Fibroblast of skin of back (primary cell): ENCODE results near the gene CCDC24. TPM values are rescaled to one million over a fixed set of nuclear protein-coding genes. Genes with fewer than 3 reads are reported as not detected.

Source experiments
- DNase-seq: peaks from one replicate; pipeline ENCODE4 v3.0.0-alpha.2; 2013
- polyA plus RNA-seq, 2 experiments: library from polyadenylated mRNA; unstranded; fragments of 120-200 nt; gene quantifications; one replicate each; pipeline ENCODE4 v1.2.1, GENCODE V29; 2013; ENCODE audit not compliant: insufficient read length in 2 of 2

Gene CCDC24
- polyA plus RNA-seq (2013, experiment 1 of 2; ENCODE audit: insufficient read length) = 4.1 TPM
- polyA plus RNA-seq (2013, experiment 2 of 2; ENCODE audit: insufficient read length) = 4.3 TPM

DNA sequence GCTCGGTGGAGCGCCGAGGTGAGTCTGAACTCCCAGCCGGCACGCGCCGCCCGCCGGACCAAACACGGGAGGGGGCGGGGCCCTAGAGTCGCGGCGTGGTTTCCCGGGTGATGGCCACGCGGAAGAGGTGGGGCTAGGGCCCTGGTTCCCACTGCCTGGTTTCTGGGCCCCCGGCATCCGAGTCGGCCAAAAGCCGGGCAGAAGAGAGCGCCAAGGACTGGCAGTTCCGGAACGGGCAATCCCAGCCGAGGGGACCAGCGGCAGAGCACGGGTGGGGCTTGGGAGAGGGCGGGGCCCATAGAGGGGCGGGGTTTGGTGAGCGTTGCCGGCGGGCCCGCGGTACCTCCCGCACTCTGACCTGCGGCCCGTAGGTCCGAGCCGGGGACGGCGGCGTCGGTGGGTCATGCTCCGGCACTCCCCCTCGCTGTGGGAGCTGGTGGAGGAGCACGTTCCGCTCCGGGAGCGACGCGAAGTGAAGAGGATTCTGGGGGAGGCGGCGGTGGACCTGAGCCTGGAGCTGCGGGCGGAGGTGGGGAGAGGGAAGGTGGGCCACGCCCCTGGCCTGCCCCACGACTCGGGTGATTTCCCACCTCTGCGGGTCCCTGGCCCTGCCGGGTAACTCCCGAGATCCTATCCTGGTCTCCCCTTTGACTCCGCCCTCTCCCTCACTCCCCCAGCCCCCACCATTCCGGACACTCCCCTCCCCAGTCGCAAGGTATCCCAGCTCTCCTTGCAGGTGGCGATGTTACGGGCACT is at the start of gene CCDC24:
Gene CCDC24 (plus strand): TSS at position 124 of the 756 bp plus-strand sequence. CDS start 280 bp downstream, at position 404.
- DNase-seq = peak; percentile 86

DNA sequence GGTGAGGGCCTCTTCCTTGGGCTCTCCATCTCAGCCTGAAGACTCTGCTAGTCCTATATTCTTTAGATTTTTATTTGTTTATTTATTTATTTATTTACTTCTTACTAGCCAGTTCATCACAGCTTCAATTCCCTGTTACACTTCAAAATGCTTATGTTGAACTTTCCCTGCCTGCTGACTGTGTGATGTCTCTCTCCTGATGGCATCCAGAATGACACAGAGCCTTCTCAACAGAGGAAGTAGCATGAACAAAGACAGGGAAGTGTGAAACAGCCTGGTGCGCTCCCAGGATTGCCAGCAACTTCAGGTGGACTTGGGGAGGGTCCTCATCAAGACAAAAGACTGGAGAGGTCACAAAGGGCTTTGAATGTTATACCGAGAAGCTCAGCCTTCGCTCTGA is 49.0 kb upstream of the CCDC24 start:
- no peak for DNase-seq

DNA sequence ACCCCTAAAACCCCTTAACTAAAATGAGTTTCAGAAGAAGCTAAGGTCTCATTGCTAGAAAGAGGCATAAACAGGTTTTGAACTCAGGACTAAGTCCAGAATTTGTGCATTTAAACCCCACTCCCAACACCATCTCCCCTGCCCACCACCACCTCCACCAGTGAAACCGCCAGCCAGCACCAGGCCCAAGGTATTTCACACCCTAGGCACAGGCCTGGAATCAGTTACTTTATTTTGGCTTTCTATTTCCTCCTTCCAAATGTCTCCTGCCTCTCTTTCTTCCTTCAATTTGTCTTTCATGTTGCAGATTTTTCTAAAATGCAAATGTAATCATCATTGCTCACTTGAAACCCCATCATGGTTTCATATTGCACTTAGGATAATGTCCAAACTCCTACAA is 46.5 kb upstream of the CCDC24 start:
- DNase-seq = no peak

DNA sequence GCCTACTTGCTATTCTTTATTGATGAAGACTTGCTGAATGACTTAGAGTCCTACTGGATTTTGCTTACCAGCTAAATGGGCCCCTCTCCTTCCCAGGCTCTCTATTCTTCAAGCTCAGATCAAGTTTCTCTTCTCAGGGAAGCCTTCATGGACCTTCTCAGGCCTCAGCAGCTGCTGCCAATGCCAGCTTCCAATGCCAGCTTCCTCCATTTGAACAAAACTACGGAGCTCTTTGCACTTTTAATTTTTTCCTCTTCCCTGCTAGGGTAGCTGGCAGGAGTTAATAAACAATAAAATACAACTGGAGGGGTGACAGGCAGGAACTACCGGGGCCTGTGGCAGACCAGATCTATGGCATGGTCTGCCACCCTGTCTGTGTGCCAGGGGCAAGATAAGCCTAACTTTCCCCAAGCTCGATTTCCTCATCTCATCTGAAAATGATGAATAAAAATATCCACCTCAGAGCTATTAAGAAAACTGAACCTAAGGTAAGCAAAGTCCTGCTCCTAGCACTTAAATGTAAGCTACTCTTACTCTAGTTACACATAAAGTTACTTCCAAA is 45.6 kb upstream of the CCDC24 start:
- no peak for DNase-seq

DNA sequence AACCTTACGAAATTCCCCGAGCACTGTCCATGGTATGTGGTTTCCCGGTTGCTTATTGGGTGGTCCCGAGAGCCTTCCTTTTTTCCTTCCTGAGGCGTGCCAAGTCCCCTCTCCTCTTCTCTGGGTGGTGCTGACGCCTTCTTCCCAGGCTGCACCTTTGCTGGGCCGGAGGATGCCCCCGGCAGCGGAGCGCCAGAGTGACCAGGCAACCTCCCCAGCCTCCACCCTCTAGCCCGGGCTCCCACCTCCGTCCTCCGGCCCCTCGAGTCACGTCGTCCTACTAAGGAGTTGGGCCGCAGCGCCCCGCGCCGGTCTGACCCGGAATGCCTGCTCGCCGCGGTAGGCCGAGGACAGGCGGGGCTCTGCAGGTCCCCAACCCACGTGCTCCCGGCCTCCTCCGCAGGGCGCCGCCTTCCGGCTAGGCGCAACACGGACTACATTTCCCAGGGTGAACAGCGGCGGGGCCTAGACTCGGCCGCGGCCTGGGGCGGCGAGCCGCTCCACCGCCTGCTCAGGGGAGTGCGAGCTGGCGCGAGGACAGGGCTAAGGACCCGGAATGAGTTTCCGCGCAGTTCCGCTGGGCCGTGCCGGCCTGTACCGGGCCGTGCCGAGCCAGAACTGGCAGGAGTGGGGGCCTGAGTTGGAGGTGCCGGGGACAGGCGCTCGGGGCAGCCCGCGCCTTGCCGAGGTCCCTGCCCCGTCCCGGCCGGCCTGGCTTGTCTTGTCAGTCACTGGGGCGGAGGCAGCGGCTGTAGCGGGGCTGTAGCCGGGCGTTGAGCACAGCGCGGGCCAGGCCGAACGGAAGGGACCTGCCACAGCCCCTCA is 45.0 kb upstream of the CCDC24 start, which contains the start of gene IPO13:
Gene IPO13 (plus strand): TSS at position 715 of the 825 bp plus-strand sequence. CDS start 651 bp downstream, outside the sequence.
- DNase-seq = peak; percentile 94

DNA sequence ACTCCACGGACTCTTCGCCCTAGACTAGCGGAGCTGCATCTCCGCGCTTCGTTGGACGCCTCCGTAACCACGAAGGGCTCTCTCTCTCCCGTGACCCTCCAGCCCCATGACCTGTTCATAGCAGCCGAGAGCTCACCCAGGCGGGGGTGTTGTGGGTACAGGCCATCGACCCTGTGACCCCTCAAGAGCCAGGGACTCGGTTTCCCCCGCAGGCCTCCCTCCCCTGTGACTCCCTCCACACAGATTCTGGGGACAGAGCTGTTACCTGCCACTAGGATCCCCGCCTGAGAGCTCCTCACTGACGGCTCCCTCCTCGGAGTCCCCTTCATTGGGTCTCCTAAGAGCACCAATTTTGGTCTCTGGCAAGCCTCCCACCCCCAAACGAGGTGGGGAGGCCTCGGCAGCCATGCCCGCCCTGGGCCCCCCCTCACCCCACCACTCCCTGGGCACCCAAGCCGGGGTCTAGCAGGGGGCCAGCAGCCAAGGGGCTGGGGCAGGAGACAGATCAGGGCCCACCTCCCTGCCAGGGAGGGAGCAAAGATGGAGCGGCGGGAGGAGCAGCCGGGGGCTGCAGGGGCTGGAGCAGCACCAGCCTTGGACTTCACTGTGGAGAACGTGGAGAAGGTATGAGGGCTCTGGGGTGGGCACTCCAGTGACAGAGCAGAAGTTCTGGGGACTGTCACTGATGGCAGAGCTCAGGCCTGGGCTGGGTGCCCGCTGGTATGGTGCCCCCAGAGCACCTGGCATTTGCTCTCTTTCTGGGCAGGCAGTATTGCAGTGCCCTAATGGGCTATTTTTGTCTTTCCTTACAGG is 44.1 kb upstream of the CCDC24 start:
- DNase-seq = no peak

DNA sequence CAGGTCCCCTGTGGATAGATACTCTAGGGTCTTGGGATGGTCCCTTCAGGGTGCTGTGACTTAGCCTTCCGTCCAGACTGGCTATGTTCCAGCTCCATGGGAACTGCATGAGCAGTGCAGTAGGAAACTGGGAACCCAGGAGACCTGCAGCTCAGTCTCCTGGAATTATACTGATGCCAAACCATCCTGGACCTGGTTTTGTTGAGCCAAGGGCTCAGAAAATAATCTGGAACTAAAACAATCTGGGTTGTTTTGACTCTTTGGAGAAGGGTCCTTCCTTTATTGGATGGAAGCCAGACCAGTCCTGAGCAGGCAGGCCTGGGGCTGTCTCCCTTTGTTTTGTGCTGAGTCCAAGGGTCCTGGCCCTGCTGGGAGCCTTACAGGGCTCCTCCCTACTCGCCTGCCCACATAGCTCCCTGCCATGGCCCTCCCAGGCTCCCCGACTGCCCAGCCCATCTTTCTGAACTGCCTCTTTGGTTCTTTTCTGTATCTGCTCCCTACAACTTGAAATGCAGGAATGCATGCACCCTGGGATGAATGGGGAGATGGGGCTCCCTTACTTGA is 43.4 kb upstream of the CCDC24 start:
- no peak for DNase-seq

DNA sequence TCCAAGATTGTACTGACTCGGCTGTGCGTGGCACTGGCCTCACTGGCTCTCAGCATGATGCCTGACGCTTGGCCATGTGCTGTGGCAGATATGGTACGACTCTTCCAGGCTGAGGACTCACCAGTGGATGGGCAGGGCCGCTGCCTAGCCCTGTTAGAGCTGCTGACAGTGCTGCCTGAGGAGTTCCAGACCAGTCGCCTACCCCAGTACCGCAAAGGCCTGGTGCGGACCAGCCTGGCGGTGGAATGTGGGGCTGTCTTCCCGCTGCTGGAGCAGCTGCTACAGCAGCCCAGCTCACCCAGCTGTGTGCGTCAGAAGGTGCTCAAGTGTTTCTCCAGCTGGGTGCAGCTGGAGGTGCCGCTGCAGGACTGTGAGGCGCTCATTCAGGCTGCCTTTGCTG is 41.7 kb upstream of the CCDC24 start:
- no peak for DNase-seq

DNA sequence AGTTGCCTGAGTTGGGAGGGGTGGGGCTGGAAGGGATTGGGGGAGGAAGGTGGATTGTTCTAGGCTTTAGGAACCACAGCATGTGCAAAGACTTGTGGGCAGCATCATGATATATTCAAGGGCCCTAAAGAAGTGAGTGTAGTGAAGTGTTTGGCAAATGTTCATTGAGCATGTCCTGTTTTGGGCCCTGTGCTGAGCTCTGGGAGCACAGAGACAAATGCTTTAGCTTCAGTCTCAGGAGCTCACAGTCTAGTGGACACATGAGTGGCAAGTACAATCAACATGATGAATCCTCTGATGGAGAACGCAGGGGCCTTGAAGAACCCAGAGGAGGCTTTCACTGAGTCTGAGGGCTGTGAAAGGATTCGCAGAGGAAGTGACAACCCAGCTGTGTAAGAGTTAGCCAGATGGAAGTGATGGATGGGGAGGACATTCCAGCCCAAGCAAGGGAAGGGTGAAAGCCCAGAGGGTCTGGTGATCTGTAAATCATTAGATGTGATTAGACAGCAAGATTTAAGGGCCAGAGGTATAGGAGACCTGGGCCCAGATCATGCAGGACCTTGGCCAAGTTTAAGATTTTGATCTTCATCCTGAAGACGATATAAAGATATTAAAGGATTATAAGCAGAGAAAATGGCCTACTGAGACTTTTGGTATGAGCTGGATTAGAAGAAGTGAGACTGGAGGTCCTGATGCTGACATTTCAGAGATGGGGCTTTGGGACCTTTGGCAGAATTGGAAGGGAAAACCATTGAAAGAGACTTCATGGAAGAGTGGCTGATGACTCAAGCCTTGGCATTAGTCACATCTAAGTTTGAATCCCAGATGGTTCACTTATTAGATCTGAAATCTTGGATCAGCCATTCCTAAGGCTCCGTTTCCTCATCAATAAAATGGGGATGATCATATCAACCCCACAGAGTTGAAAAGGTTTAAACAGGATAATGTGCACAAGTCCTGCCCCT is 40.1 kb upstream of the CCDC24 start:
- no peak for DNase-seq

DNA sequence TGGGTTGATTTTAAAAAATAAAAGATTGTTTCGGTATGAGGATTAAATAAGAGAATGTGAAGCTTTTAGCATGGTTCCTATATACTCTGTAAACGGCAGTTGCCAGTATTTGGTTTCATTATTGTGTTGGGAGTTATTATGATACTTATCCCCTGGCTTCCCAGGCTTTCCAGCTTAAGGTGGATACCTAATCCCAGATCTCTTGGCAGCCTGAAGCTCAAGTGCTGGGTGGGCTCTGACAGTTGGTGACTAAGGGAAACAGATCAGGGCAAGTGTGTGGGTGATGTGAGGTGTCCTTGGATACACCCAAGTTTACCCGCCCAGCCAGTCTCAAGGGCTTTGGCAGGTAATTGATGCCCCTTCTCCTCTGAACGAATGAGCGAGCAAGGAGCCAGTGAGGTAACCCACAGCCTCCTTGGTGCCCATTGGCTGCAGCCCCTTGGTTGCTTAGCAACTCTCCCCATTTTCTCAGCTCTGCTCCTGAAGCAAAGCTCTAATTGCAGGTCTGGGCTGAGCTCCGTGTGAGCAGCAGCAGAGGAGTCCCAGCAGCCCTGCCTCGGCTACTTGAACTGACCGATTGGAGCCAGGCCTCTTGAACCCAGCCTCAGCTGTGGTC is 38.6 kb upstream of the CCDC24 start:
- no peak for DNase-seq

DNA sequence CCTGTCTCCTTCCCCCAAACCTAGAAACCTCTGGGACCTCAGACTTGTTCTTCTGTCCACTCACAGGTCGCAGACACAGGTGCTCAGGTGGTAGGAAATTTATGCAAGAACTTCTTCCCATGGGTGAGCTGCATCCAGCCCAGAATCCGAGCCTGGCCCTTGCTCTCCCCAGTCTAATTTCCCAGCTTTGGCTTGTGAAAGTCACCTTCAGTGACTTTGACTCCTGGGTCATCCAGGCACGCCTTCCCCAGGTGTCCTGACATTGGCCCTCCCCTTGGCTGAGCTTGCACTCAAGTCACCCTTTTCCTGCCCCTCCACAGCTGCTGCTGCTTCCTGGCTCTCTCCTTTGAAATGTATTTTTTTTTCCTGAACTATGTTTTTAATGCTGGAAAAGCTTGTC is 38.0 kb upstream of the CCDC24 start:
- DNase-seq = no peak

DNA sequence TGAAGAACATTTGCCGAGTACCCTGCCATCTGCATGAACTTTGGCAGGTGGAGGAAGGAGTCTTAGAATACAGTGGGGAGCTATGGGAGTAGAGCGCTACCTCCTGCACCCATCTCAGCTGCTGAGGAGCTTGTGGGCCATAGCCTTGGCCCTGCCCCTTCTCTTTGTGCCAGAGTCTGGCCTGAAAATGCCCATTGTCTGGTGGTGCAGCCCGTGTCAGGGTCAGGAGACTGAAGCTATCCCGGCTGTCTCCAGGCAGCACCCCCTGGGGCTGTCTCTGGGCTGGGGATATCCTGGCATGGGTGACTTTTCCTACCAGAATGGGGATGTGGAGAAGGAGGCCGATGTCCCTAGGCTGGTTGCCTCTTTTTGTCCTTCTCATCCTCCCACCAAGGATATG is 37.4 kb upstream of the CCDC24 start:
- DNase-seq = no peak

DNA sequence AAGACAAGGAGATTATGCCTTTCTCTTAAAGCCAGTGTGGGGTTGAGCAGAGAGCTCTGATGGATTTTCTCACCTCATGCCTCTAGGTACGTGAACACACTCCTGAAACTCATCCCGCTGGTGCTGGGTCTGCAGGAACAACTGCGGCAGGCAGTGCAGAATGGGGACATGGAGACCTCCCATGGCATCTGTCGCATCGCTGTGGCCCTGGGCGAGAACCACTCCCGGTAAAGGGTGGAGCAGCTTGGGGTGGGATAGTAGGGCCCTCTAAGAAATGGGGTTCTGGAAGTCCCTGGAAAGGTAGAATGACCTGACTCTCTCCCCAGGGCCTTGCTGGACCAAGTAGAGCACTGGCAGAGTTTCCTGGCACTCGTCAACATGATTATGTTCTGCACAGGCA is 35.2 kb upstream of the CCDC24 start:
- DNase-seq = no peak

DNA sequence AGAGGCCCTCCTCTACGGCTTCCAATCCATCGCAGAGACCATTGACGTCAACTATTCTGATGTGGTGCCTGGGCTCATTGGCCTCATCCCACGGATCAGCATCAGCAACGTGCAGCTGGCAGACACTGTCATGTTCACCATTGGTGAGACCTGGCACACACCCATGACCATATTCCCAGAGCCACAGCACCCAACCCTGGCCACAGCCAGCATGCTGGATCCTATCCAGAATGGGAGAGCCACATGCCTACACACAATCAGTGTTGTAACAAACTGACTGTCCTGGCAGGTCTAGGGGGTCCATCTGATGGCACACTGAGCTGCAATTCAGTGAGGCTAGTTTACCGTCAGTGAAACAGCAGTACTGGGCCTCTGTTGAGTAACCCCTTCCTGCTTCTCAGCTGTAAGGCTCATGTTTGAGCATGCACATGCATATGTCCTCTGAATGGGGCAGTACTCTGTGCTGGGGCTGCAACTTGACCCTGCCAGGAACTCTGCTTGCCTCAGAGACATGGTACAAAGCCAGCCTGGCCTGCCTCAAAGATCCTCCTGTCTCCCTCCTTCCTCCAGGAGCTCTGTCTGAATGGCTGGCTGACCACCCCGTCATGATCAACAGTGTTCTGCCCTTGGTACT is 33.9 kb upstream of the CCDC24 start:
- DNase-seq = no peak

DNA sequence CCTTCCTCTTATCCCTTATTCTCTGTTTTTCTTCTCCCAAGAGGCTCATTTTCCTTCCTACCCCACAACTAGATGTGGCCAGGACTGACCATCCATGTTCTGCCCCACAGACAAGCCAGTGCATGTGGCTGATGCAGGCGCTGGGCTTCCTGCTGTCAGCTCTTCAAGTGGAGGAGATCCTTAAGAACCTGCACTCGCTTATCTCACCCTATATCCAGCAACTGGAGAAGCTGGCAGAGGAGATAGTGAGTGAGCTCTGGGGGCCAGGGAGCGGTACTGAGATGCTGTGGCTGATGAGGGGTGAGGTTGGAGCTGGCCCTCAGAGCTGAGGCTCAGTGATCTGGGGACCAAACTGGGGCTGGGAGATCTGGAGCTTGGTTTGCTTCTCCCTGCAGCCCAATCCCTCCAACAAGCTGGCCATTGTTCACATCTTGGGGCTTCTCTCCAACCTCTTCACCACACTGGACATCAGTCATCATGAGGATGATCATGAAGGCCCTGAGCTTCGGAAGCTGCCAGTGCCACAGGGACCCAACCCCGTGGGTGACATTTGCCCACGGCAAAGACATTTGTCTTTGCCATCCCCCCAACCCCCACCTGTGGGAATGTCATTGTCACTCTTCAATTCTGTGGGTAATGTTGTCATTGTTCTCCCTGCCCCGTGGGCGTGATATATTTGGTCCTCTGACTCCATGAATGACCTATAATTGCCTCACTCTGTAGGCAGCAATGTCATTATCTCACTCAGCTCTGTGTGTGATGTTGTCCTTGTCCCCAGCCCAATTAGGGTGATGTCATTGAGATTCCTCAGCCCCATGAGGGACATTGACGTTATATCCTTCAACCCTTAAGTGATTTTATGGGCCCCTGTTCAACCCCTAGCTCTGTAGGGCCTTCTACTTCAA is 32.8 kb upstream of the CCDC24 start:
- no peak for DNase-seq

DNA sequence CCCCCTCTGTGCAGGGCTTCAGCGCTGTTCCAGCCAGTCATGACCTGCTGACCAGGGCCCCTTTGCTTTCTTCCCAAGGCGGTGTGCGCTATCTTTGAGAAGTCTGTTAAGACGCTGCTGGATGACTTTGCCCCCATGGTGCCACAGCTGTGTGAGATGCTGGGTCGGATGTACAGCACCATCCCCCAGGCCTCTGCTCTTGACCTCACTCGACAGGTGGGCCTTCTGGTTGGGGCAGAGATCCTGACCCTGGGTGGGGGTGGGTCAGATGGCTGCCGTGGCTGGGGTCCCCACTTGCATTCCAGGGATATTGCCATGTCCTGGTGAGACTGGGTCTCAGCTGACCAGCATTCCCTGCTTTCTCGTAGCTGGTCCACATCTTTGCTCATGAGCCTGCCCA is 30.6 kb upstream of the CCDC24 start:
- DNase-seq = no peak

DNA sequence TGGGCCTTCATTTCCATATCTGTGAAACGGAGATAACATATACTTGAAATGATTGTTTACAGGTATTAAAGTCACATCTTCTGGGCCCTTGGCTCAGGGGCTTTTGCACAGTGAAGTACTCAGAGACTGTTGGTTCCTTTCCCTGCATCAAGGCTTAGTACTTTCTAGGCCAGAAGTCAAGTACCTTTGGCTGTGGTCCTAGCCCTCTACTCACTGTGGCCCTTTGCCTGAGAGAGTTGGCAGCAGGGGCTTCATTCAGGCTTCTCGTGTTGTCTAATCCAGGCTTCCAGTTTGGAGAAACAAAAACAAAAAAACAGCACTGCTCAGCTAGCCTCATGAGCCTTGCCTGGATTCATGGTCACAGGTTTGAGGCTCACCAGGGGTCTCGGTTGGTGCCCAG is 29.7 kb upstream of the CCDC24 start:
- no peak for DNase-seq

DNA sequence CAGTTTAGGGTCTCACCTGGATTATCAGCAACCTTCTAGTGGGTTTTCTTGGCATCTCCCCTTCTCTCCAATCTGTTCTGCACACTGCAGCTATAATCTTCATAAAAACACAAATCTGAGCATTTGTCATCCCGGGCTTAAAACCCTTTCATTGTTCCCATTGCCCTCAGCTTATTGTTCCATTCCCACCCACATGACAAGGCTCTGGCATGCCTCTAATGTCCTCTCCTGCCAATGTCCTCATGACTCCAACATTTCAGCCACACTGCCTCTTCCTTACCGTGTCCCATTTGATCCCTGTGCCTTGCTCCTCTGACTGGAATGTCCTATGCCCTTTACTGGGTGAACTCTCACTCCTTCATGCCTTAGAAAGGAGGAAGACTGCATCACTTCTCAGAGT is 29.1 kb upstream of the CCDC24 start:
- no peak for DNase-seq

DNA sequence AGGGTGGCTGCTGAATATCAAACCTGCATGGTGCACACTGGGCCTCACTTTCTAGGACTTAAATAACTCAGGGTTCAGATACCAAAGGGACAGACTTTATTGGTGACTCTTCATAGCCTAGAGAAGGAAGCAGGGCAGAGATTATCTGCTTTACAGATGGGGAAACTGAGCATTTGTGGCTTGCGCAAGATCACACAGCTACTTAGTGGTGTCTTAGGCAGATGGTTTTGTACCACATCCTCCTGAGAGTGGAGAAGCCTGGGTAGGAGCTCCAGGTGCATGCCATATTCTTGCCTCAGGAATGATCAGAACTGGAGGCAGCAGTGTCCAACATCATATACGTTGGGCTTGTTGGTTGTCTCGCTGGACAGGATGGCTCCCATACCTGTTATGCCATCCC is 28.4 kb upstream of the CCDC24 start:
- no peak for DNase-seq
